Tibial nerve (tissue), 4 donors: ENCODE results near the gene DGCR8.

Experiments
- EP300 ChIP-seq, 2 donors: sonication (generic); formaldehyde crosslinking; IDR thresholded peaks; one replicate each; pipeline ENCODE4 v1.6.1; 2017; ENCODE audit warnings: antibody characterized with exemption in 2 of 2, mild to moderate bottlenecking in 1 of 2
- POLR2A ChIP-seq, 2 donors: fragments of 450-650 bp; IDR thresholded peaks; one replicate each; pipeline ENCODE4 v1.6.1; 2017; ENCODE audit warnings: antibody characterized with exemption in 2 of 2, mild to moderate bottlenecking in 2 of 2, moderate library complexity in 2 of 2
- TF ChIP-seq, protein P1 (sequence below), 5 experiments: fragments of 200-600 bp in 3 of 5; fragments of 450-650 bp in 2 of 5; sonication (generic) in 3 of 5; IDR thresholded peaks; one replicate each; pipeline ENCODE4 v1.5.1; 2016 to 2019; ENCODE audit warnings: antibody characterized with exemption in 5 of 5, mild to moderate bottlenecking in 3 of 5, moderate library complexity in 2 of 5

DNA sequence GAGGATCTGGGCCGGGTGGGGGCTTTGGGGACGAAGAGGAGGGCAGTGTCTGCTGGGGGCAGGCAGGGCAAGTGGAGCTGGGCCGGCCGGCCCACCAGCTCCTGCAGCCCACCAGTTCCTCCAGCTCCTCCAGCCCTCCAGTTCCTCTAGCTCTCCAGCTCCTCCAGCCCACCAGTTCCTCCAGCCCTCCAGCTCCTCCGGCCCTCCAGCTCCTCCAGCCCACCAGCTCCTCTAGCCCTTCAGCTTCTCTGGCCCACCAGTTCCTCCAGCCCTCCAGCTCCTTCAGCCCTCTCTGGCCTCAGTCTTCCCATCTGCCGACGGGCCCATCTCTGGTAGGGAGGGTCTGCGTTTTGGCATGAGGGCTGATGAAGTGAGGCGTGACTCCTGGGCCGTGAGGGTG lies 80.0 kb downstream of the DGCR8 start:
- TF ChIP-seq, protein P1, sequence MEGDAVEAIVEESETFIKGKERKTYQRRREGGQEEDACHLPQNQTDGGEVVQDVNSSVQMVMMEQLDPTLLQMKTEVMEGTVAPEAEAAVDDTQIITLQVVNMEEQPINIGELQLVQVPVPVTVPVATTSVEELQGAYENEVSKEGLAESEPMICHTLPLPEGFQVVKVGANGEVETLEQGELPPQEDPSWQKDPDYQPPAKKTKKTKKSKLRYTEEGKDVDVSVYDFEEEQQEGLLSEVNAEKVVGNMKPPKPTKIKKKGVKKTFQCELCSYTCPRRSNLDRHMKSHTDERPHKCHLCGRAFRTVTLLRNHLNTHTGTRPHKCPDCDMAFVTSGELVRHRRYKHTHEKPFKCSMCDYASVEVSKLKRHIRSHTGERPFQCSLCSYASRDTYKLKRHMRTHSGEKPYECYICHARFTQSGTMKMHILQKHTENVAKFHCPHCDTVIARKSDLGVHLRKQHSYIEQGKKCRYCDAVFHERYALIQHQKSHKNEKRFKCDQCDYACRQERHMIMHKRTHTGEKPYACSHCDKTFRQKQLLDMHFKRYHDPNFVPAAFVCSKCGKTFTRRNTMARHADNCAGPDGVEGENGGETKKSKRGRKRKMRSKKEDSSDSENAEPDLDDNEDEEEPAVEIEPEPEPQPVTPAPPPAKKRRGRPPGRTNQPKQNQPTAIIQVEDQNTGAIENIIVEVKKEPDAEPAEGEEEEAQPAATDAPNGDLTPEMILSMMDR (IDR thresholded peaks at IDR 0.05), result no peak
- TF ChIP-seq EP300 (IDR thresholded peaks at IDR 0.05) (no peak), POLR2A (IDR thresholded peaks at IDR 0.05) (no peak)
